HG03108 (cell line): ENCODE data around the gene PDCD5.

Experiments used
- ATAC-seq: cut with Tn5 transposase; IDR thresholded peaks from one replicate; pipeline ENCODE4 v1.9.1; 2021; ENCODE audit warnings: moderate library complexity; ENCODE audit not compliant: unreplicated experiment

Gene PDCD5

GRCh38 chr19:32630338-32630737 lies 49.3 kb downstream of the PDCD5 start:
- no peak for ATAC-seq

DNA sequence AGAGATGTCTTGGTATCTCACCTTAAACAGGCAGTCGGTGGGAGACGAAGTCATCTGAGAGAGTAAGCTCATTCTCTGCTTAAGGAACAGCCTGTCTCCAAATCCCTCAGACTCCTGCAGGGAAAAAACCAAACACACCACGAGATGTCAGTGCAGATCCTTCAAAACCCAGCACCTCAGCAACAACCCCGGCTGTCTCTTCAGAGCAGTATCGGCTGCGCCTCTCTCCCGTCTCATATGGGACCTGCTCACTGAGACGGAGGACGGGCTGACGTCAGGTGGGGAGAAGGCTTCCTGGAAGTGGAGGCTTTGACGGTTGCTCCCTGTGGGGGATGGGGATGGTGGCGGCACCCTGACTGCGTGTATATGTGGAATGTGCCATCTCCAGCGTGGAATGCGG lies 50.4 kb downstream of the PDCD5 start:
- ATAC-seq: no peak
